Stimulated activated CD8-positive, alpha-beta memory T cell treated with anti-CD3 and anti-CD28 coated beads, Interleukin-15, amount 100 ng/mL, for 1 hour (primary cell): ENCODE data around the gene C20orf173.
A peak's percentile ranks its signal among the peaks of the same experiment; 100 is the strongest.

Source experiments
- DNase-seq: peaks from one replicate; pipeline ENCODE4 v3.0.0-alpha.2; 2020; ENCODE audit warnings: low read depth

The C20orf173 gene

GRCh38 chr20:35506872-35507638 is 22.4 kb downstream of the C20orf173 start:
- no peak for DNase-seq

DNA sequence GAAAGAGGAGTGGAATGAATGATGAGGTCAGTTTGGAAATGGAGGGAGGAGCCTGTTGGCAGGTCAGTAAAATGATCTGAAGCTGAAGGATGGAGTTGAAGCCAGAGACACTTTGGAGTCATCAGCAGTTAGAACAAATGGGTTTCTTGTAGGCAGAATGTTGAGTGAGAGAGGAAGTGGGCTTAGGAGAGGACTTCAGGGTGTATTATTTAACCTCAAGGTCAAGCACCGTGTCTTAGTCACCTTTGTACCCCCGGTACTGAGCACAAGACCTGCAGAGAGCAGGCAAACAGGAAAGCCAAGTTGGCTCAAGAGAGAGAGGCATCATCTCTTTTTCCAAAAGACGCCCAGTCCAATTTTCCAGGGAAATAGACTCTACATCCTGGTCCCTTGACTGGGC is 23.3 kb downstream of the C20orf173 start:
- no peak for DNase-seq

DNA sequence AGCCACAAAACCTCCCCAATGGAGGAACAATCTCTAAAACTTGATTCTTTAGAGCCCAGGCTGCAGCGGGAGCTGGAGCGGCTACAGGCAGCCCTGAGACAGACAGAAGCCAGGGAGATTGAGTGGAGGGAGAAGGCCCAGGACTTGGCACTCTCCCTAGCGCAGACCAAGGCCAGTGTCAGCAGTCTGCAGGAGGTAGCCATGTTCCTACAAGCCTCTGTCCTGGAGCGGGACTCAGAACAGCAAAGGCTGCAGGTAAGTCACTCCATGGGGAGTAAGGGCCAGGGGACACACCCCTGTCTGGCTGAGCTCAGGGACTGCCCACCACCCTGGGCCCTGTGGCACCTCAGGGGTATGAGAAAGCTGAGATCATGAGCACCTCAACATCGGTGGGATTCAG is 24.7 kb downstream of the C20orf173 start:
- DNase-seq = no peak

DNA sequence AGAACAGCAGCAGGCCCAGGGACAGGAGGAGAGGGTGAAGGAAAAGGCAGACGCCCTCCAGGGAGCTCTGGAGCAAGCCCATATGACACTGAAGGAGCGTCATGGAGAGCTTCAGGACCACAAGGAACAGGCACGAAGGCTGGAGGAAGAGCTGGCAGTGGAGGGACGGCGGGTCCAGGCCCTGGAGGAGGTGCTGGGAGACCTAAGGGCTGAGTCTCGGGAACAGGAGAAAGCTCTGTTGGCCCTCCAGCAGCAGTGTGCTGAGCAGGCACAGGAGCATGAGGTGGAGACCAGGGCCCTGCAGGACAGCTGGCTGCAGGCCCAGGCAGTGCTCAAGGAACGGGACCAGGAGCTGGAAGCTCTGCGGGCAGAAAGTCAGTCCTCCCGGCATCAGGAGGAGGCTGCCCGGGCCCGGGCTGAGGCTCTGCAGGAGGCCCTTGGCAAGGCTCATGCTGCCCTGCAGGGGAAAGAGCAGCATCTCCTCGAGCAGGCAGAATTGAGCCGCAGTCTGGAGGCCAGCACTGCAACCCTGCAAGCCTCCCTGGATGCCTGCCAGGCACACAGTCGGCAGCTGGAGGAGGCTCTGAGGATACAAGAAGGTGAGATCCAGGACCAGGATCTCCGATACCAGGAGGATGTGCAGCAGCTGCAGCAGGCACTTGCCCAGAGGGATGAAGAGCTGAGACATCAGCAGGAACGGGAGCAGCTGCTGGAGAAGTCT is 25.5 kb downstream of the C20orf173 start:
- no peak for DNase-seq

DNA sequence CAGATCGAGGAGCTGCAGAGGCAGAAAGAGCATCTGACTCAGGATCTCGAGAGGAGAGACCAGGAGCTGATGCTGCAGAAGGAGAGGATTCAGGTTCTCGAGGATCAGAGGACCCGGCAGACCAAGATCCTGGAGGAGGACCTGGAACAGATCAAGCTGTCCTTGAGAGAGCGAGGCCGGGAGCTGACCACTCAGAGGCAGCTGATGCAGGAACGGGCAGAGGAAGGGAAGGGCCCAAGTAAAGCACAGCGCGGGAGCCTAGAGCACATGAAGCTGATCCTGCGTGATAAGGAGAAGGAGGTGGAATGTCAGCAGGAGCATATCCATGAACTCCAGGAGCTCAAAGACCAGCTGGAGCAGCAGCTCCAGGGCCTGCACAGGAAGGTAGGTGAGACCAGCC is 26.2 kb downstream of the C20orf173 start:
- DNase-seq = no peak

GRCh38 chr20:35502352-35502751 is 27.1 kb downstream of the C20orf173 start:
- DNase-seq = no peak

- DNase-seq = no peak
Observed at GRCh38 chr20:35499271-35499670, 30.2 kb downstream of the C20orf173 start.

DNA sequence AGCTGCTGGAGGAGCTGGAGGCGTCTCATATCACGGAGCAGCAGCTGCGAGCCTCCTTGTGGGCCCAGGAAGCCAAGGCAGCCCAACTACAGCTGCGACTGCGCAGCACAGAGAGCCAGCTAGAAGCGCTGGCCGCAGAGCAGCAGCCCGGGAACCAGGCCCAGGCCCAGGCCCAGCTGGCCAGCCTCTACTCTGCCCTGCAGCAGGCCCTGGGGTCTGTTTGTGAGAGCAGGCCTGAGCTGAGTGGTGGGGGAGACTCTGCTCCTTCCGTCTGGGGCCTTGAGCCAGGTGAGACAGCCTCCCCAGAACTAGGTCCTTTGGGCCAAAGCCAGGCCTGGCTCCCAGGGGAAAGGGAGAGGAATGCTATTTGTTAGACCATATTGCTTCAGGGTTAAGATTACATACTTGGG is 31.7 kb downstream of the C20orf173 start:
- DNase-seq = no peak

DNA sequence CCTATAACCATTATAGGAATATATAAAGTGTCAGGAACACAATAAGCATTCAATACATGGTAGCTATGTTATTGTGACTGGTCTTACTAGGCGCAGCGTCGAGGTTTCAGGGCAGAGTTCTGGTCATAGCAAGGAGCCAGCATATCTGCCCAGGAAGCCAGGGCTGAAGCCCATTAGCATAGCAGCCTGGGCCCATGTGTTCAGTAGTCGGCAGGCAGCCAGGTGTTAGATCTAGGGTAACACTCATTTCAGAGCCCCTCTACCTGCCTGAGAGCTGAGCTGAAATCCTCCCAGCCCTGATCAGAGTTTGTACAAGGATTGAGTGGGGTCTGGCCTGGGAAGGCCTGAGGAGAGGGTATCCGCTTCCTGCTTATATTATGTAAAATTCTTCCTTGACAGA is 32.1 kb downstream of the C20orf173 start:
- DNase-seq = no peak

DNA sequence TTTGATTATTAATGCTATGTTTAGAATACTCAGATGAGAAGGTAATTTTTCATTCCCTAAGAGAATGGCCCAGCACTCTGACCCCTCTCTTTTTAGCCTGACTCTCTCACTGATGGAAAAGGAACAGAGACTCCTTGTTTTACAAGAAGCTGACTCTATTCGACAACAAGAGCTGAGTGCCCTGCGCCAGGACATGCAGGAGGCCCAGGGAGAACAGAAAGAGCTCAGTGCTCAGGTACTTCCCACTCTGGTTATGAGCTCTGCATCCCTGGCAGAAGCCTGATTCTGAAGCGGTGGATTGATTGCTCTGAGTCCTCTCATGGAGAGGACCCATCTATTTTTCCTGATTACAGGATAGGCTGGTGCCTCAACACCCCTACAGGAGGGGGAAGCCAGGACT is 33.0 kb downstream of the C20orf173 start:
- no peak for DNase-seq

DNA sequence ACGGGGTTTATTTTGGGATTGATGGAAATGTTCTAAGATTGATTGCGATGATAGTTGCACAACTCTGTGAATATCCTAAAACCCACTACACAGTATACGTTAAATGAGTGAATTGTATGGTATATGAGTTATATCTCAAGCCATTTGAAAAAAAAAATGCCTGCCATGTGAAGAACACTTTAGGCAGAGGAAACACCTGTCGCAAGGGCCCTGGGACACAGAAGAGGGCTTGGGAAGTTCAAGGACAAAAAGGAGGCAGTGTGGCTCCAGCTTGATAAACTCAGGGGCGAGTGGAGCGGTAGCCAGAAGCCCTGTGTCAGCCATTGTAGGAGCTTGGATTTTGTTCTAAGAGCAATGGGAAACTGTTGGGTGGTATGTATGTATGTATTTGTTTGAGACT is 37.1 kb downstream of the C20orf173 start:
- DNase-seq = no peak

- no peak for DNase-seq
Observed at GRCh38 chr20:35491823-35492222, 37.6 kb downstream of the C20orf173 start.

DNA sequence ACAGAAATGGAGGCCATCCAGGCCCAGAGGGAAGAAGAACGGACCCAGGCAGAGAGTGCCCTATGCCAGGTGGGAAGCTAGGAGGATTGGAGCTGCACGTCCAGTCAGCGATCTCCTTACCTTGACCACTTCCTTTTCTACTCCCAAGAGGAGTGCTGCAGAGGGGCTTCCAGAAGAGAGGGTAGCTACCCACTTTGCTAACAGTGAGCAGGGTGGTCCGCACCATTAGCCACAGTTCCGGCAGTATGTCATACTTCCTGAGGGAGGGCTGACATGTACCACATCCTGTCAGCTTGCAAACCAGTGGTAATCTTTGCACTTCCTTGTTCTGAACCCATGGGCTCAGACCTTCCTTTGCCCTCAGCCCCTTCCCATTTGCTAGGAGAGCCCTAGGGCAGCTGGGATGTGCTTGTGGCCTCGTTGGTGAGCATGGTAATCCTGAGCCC is 38.7 kb downstream of the C20orf173 start:
- DNase-seq = peak; percentile 34

GRCh38 chr20:35489717-35490116 is 39.7 kb downstream of the C20orf173 start:
- no peak for DNase-seq

GRCh38 chr20:35487479-35487878 is 42.0 kb downstream of the C20orf173 start:
- no peak for DNase-seq

GRCh38 chr20:35479798-35480197 is 49.7 kb downstream of the C20orf173 start:
- DNase-seq = no peak

GRCh38 chr20:35478804-35479472 is 50.5 kb downstream of the C20orf173 start:
- DNase-seq = no peak
